ENCODE results near the gene GCC2.
"Not testable (repeated sequence)": the region's sequence is repeated elsewhere in the genome, so short reads cannot be mapped to it uniquely, and the experiment has no call there.

Gene GCC2

DNA sequence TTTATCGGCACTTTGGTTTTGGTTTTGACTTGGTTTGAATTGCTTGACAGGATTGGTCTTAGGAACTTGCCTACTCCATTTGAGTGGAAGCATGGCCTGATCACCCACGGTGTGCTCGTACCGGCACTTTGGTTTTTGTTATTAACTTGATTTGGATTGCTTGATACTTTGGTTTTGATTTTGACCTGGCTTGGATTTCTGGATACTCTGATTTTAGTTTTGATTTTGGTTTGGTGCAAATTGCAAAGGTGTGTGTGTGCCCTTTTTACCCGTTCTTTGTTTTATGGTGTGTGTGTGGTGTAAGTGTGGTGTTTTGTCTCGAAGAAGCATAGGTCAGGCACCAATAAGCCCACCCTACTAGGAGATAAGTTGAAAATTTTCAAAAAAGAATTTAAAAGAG is 75.7 kb downstream of the GCC2 start:
- not testable (repeated sequence) for DNase-seq

DNA sequence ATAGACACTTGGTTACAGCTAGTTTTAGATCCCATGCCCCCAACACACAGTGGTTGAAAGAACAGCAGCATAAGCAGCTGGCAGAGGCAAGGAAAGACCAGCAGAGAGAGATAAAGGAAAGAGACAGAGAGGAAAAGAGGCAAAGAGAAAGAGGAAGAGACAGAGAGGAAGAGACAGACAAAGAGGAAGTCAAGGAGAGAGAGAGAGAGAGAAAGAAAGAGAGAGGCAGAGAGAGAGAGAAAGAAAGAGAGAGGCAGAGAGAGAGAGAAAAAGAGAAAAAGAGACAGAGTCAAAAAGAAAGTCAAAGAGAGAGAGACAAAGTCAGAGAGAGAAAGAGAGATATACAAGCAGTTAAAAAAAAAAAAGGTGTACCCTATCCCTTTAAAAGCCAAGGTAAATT is 76.3 kb downstream of the GCC2 start:
- DNase-seq: not testable (repeated sequence)

DNA sequence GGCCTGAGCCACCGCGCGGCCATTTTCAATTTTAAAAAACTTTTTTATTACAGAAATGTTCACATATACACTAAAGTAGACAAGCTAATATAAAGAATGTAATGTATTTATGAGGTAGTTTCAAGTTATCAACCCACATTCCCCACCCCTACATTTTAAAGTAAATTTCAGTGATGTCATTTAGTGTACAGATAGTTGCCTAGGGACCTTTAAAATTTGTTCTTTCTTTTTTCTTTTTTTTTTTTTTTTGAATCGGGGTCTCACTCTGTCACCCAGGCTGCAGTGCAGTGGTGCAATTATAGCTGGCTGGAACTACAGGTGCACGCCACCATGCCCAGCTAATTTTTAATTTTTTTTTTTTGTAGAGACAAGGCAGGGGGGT is 82.7 kb downstream of the GCC2 start:
- DNase-seq: peak; percentile 63

DNA sequence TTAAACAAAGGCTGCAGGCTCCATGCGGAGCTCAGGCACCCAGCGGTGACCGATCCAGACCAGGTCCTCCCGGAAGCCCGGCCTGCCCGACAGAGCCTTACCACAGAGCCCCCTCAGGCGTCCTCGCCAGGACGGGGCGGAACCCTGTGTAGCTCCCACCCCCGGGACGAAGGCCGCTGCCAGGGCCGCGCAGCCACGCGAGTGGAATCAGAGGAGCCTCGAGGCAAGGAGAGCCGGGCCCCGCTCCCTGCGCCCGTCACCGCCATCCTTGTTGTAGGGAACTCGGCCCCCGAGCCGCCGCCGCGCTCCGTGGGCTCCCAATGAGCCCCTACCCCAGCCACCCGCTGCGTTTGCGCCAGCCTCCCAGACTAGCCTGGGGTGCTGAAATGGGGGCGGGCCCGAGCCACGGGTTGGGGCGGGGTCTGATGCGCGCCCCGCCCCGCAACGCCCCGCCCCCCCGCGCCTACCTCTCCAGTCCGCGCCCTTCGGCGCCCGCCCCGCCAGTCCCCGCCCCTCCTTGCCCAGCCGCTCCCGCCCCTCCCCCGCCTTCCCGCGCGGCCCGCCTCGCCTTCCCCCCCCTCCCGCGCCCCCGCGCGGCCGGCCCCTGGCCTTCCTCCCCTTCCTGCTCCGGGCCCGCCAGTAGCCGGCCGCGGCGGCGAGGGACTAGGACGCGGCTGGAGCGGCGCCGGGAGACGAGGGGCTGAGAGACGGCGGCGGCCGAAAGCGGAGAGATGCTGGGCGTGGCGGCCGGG is 85.0 kb downstream of the GCC2 start, which contains the start of gene LIMS1:
LIMS1 (plus strand) TSS at position 639 of the 752 bp plus-strand sequence; CDS start at position 732, 93 bp downstream.
- peak; percentile 93 for DNase-seq

DNA sequence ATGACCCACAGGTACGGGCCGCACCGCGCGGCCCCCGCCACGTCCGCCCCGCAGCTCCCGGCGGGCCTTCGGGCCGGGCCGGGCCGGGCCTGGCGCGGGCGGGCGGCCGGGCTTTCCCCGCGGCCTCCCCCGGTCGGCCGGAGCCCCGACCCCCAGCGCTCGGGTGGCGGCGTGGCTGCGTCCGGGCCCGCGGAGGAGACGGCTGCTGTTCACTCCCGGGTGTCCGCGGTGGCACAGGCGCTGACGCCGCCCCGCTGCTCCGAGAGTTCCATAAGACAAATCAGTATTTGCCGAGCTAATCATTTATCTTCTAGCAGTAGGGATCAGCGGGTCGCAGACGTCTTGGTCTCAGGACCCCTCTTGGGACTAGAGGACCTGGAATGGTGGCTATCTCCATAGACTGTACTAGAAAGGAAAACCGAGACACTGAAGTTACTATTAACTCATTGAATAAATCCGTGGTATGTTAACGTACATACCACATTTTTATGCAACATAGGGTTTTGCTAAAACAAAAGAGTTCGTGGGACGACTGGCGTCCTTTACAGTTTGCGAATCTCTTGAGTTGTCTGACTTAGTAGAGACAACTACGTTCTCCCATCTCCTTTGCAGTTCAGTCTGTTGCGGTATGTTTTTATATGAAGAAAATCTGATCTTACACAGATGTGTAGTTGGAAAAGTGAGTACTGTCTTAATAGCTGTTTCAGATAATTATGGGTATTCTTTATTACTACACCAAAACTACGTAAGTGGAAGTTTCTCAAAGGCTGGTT is 85.8 kb downstream of the GCC2 start:
- peak; percentile 70 for DNase-seq

DNA sequence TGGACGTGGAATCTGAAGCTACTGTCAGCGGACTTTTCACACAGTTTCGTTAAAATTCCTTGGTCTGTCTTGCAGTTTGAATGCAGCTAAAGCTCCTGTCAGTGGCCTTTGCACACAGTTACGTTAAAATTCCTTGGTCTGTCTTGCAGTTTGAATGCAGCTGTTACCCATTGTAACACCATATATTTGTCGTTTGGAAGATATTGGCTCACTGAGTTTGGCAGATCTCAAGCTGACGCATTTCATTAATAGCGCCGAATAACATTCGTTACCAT is 86.3 kb downstream of the GCC2 start:
- peak; percentile 57 for DNase-seq

DNA sequence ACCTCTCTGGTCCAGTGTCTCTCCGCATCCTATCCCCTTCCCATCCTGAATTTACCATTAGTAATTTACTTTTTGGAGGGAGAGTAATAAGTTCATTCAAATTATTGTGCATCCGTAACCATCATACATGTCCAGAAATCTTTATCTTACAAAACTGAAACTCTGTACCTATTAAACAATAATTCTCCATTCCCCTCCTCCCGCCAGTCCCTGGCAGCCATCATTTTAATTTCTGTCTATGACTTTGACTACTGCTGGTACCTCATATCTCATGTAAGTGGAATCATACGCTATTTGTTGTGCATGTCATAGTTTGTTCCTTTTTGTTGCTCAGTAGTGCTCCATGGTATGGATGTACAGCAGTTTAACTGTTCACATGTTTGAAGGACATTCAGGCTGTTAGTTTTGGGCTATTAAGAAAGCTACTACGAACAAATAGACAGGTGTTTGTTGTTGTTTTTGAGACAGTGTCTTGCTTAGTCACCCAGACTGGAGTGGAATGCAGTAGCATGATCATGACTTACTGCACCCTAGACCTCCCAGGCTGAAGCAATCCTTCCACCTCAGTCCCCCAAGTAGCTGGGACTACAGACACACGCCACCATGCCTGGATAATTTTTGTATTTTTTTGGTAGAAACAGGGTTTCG is 87.3 kb downstream of the GCC2 start:
- no peak for DNase-seq

DNA sequence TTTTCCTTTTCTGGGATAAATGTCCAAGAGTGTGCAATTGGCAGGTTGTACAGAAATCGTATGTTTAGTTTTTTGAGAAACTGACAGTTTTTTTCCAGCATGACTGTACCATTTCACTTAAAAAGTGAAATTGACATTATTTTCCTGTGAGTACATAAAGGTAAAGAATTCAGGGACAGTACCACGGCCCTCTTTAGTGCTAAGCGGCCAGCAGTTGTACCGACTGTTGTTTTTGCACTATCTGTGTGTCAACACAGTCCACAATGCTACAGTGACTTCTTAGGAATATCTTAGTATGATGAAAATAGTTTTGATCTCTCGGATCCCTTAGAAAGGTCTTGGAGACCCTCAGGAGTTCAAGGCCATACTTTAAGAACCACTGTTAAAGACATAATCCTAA is 87.9 kb downstream of the GCC2 start:
- no peak for DNase-seq

DNA sequence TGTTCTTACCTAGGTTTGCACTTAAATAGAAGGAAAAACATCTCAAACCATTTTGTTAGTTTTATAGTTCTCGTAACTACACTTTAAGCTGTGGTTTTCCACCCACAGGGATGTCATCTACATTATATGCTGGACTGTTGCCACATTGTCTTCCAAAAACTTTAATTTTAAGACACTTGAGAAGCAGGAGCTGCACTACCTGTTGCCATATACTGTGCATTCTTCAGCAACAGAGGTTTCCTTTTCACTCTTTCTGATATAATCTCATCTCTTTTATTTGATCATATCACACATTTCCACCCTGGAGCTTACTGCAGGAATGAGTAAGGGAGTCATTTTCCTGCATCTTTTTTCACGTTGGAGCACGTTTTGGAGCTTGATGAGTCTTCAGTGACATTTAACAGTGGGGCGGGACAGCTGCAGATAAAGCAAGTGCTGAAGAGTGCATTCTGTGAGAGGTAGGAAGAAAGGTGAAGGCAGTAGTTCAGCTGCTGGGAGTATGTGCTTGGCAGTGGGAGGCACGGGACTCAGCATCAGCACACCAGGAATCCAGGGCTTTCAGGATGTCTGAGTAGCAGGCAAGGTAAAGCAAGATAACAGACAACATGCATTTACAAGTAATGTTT is 89.1 kb downstream of the GCC2 start:
- DNase-seq: no peak

DNA sequence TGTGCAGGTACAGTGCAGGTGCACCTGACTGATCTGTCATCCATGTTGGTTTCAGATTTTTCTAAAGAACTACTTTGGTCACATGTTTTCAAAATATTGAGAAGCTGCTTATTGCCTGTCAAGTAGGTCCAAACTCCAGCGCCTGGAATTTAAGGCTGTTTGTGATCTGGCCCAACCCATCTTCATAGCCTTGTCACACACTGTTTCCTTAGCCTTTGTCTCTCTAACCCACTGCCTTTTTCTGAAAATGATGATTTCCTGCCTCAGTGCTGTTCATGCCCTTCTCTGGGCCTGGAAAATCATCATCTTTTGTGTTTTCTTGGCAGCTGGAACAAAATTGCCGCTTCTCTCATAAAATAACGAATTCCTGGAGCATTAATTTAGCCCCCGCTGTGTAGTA is 92.4 kb downstream of the GCC2 start:
- DNase-seq: no peak

DNA sequence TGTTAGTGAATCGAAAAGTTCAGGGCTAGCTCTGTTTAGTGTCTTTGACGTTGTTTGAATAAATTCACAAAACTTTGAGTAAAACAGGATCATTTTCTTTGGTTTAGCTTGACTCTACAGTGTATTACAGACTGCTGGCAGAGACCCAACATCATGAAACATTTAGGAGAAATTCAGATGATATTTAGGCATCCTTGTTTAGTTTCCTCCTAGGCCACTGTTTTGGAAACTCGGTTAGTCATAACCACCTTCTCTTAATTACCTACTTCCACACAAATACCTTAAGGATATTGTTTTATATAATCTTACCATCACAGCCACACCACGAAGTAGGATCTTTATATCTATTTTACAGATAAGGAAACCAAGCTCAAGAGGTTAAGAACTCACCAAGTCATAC is 93.1 kb downstream of the GCC2 start:
- DNase-seq: no peak

DNA sequence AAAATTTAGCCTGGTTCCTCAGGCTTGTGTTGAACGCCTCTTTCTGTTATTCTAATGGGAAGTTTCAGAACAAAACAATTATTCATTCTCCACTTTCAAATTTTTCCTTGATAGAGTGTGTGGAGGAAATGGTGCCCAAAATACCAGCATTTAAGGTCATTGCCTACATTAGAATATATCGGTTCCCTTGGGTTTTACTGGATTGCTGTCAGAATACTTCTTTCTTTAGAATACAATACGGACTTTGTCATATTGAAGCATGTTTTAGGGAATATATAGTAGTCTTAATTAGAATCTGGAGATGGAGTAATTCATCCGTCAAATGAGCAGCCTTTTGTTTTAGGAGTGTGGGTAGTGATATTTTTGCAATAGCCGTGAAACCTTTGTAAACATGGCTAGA is 98.6 kb downstream of the GCC2 start:
- no peak for DNase-seq

DNA sequence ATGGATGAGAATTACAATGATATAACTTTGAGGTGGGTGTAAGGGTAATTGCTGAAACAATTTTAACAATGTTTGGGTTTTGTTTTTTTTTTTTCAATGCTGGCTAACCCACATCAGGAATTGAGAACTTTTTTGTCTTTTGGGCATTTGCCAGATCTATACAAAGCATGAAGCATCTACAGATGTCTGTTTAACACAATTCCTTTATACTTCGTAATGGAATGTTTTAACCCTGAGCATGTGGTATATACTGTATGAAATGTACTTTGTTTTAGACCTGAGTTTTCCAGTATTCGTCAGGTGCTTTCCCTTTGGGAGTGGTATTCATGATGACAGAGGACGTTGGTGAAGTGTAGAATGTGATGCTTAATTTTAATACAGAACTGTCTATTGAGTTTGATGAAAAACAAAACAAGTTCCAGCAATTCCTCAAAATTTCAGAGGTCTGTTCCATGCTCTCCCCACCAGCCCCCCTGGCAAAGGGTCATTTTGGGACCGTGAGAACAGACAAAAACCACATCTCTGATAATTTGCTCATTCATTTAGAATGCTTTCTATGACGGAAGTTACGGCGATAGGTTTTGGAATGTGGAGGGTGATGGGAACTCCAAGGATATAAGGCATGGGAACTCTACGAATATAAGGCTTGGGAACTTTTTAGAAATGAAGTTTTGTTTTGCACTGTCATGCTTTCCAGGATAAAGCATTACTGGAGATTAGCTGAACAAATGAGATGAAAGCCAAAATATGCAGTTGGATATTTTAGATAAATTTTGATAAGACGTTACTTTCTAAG is 99.4 kb downstream of the GCC2 start:
- no peak for DNase-seq

DNA sequence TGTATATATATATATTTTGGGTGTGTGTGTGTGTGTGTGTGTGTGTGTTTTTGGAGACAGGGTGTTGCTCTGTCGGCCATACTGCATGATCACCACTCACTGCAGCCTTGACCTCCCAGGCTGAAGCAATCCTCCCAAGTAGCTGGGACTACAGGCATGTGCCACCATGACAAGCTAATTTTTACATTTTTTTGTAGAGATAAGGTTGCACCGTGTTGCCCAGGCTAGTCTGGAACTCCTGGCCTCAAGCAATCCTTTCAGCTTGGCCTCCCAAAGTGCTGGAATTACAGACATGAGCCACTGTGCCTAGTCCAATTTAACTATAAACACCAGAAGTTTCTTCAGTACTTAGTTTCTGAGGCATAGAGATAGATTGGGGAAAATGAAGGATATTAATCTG is 103.6 kb downstream of the GCC2 start:
- no peak for DNase-seq

DNA sequence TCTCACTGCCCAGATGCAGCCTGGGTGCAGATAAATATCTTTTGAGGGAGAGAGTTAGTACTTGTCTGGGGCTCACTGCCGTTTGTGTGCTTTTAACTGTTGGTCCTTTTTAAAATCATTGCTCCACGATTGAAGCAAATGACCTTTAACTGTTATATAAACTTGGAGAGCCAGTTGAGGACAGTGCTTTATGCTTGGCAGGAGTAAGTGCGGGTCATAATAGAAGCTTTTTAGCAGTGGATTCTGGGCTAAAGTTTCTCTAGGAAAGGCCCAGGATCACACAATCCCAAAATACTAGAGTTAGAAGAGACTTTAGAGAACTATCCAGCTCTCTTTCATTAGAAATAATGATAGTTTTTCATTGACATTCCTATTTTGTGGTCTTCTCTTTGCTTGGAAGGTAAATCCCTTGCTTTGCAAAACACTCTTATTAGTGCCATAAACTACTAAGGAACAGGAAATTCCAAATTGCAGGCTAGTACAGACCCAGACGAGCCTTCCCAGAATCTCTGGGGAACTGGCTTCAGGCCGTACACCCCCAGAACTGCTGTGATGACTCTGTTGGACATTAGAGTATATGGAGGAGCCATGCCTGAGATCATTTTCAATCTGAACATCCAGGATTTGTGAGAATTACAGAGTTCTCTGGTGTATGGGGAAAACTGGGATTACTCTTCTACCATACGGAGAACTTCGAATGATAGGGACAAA is 104.4 kb downstream of the GCC2 start:
- no peak for DNase-seq

DNA sequence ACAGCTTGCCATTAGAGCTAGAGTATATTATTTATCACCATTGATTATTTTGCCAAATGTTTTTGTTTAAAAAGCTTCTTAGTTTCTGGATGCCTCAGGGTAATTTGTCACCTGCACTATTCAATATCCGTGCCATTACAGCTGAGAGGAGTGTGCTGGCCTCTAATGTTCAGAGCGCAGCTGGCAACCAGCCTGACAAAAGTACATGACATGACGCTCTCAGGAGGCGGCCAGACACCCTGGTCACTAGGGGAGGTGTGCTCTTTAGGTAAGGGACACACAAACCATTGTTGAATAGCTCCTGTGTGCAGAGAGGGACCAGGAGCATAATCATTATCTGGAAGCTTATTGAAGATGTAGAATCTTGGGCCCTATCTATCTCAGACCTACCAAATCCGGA is 105.5 kb downstream of the GCC2 start:
- DNase-seq: no peak

DNA sequence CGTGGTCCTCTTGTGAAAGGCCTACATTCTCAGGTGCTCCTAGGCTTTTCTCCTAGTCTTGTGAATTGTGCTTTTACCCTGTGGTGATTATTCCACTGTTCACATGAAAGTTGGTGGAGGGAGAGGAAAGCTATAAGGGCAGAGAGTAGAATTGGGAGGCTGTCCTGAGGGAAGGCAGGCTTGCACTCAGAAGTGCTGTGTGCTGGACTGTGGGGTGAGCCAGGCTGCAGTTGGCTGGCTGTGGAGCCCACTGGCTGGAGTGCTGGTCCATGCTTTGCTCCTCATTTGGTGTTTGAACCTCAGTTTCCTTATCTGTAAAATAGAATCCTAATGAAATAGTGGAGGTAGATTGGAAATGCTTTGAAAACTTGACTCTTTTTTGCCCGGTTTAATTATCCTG is 106.6 kb downstream of the GCC2 start:
- DNase-seq: no peak

DNA sequence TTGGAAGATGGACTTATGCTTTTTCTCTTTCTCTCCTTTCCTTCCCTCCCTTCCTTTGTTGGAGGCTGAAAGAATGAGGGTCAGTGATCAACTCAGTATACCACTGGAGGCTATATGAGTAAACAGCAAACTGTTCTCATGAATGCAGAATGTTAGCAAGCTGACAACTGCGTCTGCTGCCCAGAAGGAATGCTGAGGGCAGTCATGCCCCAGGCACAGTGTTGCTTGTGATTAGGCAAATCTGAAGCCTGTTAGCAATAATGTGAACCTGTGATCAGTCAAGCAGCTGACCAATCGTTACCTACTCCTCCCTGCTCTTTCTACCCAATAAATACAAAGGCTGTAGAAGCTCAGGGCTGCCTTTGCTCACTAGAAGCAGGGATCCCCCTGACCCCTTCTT is 107.6 kb downstream of the GCC2 start:
- not testable (repeated sequence) for DNase-seq

Measured in OCI-M1 (cell line).